D341Med (cell line): Measurements from ENCODE around the gene NATD1.
"Not testable (repeated sequence)": the region's sequence is repeated elsewhere in the genome, so short reads cannot be mapped to it uniquely, and the experiment has no call there.

ENCODE experiments used
- DNase-seq: peaks from one replicate; pipeline ENCODE4 v3.0.0; 2012; ENCODE audit warnings: low spot score

NATD1 gene

DNA sequence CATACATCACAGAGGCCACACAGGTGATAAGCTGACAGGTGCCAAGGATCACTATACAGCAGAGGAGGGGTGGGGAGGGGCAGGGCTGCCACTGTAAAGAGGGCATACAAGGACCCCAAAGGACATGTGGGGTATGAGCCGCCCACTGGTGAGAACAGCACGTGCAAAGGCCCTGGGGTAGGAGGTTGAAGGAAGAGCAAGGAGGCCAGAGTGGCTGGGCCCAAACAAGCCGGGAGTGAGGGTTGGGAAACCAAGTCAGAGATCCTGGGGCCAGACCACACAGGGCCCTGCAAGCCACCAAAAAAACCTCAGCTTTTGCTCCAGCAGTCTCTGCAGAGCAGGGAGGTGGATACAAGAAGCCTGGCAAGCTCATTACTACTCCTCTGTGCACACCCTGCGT is 6.5 kb downstream of the NATD1 start:
- no peak for DNase-seq

DNA sequence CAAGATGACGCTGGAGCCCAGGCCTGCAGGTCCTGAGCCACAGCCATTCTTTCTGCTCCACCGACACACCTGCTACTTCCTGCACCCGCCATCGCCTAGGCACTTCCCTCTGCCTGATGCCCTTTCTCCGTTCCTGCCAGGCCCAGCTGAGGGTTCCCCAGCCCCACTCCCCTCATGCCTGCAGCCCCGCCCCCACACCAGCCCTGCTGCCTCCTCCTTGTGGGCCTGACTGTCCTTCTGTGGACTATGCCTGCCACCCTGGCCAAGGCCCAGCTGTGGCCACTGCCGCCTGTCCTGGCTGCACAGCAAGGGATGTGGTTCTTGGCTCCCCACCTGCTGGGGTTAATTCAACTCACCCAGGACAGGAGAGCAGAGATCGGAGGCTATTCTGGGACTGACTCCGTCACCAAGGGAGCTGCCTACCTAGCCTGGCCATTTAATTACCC is 7.5 kb downstream of the NATD1 start:
- no peak for DNase-seq

GRCh38 chr17:21243516-21244303 is 9.5 kb downstream of the NATD1 start:
- DNase-seq = no peak

- DNase-seq = no peak
Measured at GRCh38 chr17:21242780-21243515, 10.3 kb downstream of the NATD1 start.

- DNase-seq = no peak
Measured at GRCh38 chr17:21242026-21242697, 11.0 kb downstream of the NATD1 start.

- no peak for DNase-seq
Measured at GRCh38 chr17:21241564-21241963, 11.6 kb downstream of the NATD1 start.

DNA sequence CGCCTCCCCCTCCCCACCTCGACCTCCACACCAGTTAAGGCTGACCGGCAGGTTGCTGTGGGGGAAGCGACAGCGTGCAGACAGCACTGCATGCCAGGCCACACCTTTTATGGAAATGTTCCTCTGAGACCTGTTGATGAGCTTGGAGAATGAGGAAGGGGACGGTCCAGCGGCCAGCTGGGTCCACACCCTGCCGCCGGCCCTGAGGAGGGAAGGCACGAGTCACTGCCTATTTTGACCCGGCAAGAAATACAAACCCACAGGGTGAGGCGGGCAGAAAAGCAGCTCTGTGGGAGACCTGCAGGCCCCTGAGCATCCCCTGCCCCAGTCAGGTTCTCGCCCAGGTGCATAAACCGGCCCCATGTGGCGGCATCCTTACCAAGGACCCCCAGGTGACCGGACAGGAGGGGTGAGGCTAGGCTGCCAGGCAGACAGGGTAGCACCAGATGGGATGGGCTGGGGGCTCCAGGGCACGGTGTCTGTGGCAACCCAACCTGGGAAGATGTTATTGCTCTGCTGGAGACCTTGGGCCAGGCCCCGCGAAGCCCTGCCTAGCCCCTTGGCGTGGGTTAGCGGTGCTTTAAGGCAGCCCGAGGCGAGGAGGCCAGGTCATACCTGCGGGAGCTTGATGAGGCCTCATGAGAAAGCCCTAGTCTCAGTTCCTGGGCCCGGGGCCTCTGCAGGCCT is 12.7 kb downstream of the NATD1 start:
- no peak for DNase-seq

GRCh38 chr17:21239680-21240368 is 13.4 kb downstream of the NATD1 start:
- DNase-seq = peak; percentile 70

GRCh38 chr17:21235921-21236320 is 17.3 kb downstream of the NATD1 start:
- DNase-seq = no peak

GRCh38 chr17:21233581-21234347 is 19.4 kb downstream of the NATD1 start:
- no peak for DNase-seq

- DNase-seq = no peak
Measured at GRCh38 chr17:21232033-21232749, 21.0 kb downstream of the NATD1 start.

- DNase-seq = no peak
Measured at GRCh38 chr17:21231533-21231932, 21.7 kb downstream of the NATD1 start.

DNA sequence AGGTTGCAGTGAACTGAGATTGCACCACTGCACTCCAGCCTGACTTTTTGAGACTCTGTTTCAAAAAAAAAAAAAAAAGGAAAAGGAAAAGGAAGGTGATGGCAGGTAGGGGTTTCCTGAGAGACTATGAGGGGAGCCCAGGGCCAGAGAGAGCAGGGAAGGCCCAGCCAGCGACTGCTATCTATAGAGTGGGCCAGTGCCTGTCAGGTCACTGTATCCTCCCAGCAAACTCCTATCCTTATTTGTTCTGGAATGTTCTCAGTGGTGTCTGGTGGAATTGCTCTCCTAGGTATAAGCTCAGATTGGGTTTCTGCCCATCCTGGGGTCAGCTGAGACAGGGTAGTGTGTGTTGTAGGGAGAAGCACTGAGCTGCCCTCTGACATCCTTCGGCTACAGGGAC is 24.4 kb downstream of the NATD1 start:
- no peak for DNase-seq

DNA sequence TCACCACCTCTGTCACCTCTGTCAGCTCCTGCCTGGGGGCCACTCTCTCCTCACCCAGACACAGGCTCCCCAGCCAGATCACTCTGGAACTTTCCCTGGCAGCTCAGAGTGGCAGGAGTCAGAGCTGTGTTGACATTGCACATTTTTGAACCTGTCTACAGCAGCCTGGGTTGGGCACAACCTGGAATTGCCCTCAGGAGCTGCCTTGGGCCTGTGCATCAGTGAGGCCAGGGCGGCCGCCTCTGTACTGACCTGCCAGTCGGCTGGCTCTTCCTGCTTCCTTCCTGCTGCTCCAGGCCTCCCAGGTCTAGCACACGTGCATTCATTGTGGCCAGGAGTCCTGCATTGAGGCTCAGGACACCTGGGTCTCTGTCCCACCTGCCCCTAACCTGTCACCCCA is 25.1 kb downstream of the NATD1 start:
- DNase-seq = no peak

DNA sequence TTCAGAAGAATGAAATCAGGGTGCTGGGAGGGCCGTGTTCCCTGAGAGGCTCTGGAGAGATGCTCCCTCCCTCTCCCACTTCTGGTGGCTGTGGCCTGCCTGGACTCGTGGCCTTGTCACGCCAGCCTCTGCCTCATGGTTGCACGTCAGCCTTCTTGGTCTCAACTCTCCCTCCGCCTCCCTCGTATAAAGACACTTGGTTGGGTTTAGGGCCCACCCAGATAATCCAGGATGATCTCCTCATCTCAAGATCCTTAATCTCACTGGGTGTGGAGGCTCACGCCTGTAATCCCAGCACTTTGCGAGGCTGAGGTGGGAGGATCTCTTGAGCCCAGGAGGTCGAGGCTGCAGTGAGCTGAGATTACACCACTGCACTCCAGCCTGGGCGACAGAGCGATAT is 25.9 kb downstream of the NATD1 start:
- not testable (repeated sequence) for DNase-seq

DNA sequence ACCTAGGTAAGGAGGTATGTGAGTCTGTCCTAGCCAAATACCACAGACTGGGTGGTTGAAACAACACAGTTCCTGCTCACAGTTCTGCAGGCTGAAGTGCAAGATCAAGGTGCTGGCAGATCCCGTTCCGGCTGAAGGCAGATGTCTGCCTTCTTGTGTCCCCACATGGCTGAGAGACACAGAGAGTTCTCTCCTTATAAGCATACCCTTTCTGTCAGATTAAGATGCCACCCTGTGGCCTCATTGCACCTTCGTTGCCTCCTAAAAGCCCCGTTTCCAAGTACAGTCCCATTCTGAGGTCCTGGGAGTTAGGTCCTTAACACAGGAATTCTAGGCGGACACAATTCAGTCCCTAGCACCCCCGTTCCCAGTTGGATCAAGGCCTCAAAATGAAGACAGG is 30.1 kb downstream of the NATD1 start:
- DNase-seq = no peak

DNA sequence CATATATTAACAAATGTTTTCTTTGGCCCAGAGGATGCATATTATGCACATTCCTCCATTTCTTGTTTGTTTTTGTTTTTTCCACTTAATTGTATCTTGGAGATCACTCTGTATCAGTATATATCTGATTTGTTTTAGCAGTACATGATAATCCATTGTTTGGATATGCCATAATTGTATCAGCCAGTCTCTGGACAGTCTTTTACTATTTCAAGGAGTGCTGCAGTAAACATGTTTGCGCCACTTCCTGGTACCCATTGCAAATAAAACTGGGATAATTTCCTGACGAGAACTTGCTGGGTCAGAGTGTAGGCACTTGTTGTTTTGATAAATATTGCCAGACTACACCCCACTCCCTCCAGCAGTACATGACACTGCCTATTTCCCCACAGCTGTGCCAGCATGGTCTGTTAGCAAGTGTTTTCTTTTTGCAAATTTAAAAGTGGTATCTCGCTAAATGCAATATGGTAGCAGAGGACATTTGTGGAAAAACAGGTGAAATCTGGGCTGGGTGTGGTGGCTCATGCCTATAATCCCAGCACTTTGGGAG is 34.3 kb downstream of the NATD1 start:
- no peak for DNase-seq

DNA sequence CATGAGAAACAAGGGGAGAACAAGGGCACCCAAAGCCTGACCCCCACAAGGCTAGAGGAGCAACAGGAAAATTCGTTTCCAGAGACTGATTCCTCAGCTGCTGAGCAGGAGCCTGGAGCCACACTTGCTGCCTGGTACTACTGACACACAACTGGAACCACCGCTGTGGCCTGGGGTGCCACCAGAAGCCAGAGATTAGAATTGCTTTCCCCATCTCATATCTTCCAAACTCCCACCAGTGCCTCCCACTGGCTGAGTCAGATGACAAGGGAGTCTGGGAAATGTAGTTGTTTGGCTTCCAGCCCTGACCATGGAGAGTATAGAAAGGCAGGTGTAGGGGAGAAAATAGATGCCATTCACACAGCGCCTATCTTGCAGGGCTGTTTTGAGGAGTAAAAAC is 35.1 kb downstream of the NATD1 start:
- DNase-seq = no peak

DNA sequence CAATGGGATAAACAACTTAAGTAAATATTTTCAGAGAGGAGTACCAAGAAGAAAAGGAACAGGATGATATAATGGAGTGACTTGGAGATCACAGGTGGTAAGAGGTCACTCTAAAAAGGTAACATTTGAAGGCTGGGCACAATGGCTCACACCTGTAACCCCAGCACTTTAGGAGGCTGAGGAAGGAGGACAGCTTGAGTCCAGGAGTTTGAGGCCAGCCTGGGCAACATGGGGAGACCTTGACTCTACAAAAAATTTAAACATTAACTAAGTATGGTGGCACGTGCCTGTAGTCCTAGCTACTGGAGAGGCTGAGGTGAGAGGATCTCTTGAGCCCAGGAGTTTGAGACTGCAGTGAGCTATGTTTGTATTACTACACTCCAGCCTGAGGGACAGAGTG is 35.9 kb downstream of the NATD1 start:
- no peak for DNase-seq

- DNase-seq = no peak
Measured at GRCh38 chr17:21215935-21216334, 37.3 kb downstream of the NATD1 start.
